Spinal cord (tissue), 10 donors: ENCODE results near the gene CCDC27. TPM values are rescaled to one million over a fixed set of nuclear protein-coding genes. Genes with fewer than 3 reads are reported as not detected.
"Not testable (repeated sequence)": the region's sequence is repeated elsewhere in the genome, so short reads cannot be mapped to it uniquely, and the experiment has no call there.

Experiments used
- DNase-seq, 6 donors: peaks; one replicate each; pipeline versions ENCODE4 v3.0.0 to v3.0.0-alpha.2; 2013 to 2015; ENCODE audit warnings: low spot score in 6 of 6, low read depth in 4 of 6
- H3K27ac ChIP-seq: one replicate; pipeline ENCODE4 v1.5.1; 2013; ENCODE audit warnings: low read depth, low read length, control low read depth
- H3K27me3 ChIP-seq: one replicate; pipeline ENCODE4 v1.6.1; 2013; ENCODE audit warnings: low read length; ENCODE audit not compliant: control insufficient read depth, insufficient read depth
- H3K36me3 ChIP-seq: one replicate; pipeline ENCODE4 v1.6.1; 2013; ENCODE audit warnings: low read length; ENCODE audit not compliant: control insufficient read depth, insufficient read depth
- H3K4me1 ChIP-seq: one replicate; pipeline ENCODE4 v1.6.1; 2013; ENCODE audit warnings: low read length; ENCODE audit not compliant: control insufficient read depth, insufficient read depth
- H3K4me3 ChIP-seq: one replicate; pipeline ENCODE4 v1.5.1; 2013; ENCODE audit warnings: low read depth, low read length, control low read depth
- H3K9me3 ChIP-seq: one replicate; pipeline ENCODE4 v1.6.1; 2013; ENCODE audit warnings: low read length; ENCODE audit not compliant: control insufficient read depth, insufficient read depth
- WGBS: methylation state at CpG from one replicate; pipeline ENCODE4 v1.1.5; 2013; ENCODE audit warnings: missing lambda C conversion rate; ENCODE audit not compliant: insufficient coverage; 5-methylcytosine and 5-hydroxymethylcytosine counted together
- polyA plus RNA-seq, 2 donors: library from polyadenylated mRNA; unstranded; fragments of 120-200 nt; gene quantifications; one replicate each; pipeline ENCODE4 v1.2.1, GENCODE V29; 2013; ENCODE audit not compliant: insufficient read length in 2 of 2
- total RNA-seq, 2 donors: library from RNA; depleted of rRNA in 1 of 2; stranded (reverse); fragments of 120-200 nt in 1 of 2; fragments of >200 nt in 1 of 2; gene quantifications; one replicate each; pipeline versions ENCODE4 v1.2.3 to v1.2.4, GENCODE V29; 2013 to 2014
- donor health status: healthy.

CCDC27 gene
- total and polyA plus RNA-seq, 4 donors: 0.11 to 0.26 TPM; not detected in 2

- H3K4me1 ChIP-seq: peaks cover 10% of the 10 kb centered on the region
- not testable (repeated sequence) for H3K27me3 ChIP-seq, H3K4me3 ChIP-seq, H3K9me3 ChIP-seq, H3K36me3 ChIP-seq, DNase-seq, H3K27ac ChIP-seq
- WGBS: no CpG with 5 or more reads among the region's 3 CpGs
Observed at GRCh38 chr1:3800795-3801194, 48.5 kb downstream of the CCDC27 start.

GRCh38 chr1:3803905-3804626 is 51.8 kb downstream of the CCDC27 start:
- 45% methylated on average over 19 of the region's 19 CpGs for WGBS
- Histone ChIP-seq H3K36me3 (no peaks in the 10 kb centered on the region), H3K4me3 (no peak overlapping the region), H3K27ac (no peak overlapping the region), H3K27me3 (no peaks in the 10 kb centered on the region), H3K4me1 (peaks cover 4% of the 10 kb centered on the region), H3K9me3 (no peaks in the 10 kb centered on the region)
- DNase-seq: no peak

GRCh38 chr1:3804627-3804944 is 52.3 kb downstream of the CCDC27 start:
- not testable (repeated sequence) for H3K4me1 ChIP-seq, H3K9me3 ChIP-seq, H3K27ac ChIP-seq, H3K4me3 ChIP-seq, H3K27me3 ChIP-seq, H3K36me3 ChIP-seq, DNase-seq
- 51% methylated on average over 7 of the region's 7 CpGs for WGBS

- Histone ChIP-seq H3K4me3 (no peak overlapping the region), H3K9me3 (no peaks in the 10 kb centered on the region), H3K27me3 (no peaks in the 10 kb centered on the region), H3K27ac (no peak overlapping the region), H3K36me3 (no peaks in the 10 kb centered on the region), H3K4me1 (peaks cover 4% of the 10 kb centered on the region)
- WGBS: 79% methylated on average over 11 of the region's 11 CpGs
- no peak for DNase-seq
Observed at GRCh38 chr1:3805038-3805437, 52.8 kb downstream of the CCDC27 start.

- Histone ChIP-seq H3K4me1 (no peaks in the 10 kb centered on the region), H3K9me3 (no peaks in the 10 kb centered on the region), H3K27me3 (no peaks in the 10 kb centered on the region), H3K27ac (no peak overlapping the region), H3K36me3 (peaks cover 3% of the 10 kb centered on the region), H3K4me3 (no peak overlapping the region)
- no peak for DNase-seq
- 67% methylated on average over 2 of the region's 5 CpGs for WGBS
Observed at GRCh38 chr1:3807769-3808168, 55.5 kb downstream of the CCDC27 start.

GRCh38 chr1:3809680-3810079 is 57.4 kb downstream of the CCDC27 start:
- Histone ChIP-seq H3K4me1 (no peaks in the 10 kb centered on the region), H3K27ac (no peak overlapping the region), H3K9me3 (no peaks in the 10 kb centered on the region), H3K36me3 (peaks cover 14% of the 10 kb centered on the region), H3K27me3 (no peaks in the 10 kb centered on the region), H3K4me3 (no peak overlapping the region)
- WGBS: 71% methylated on average over 5 of the region's 7 CpGs
- no peak for DNase-seq

- H3K4me1 ChIP-seq, DNase-seq, H3K4me3 ChIP-seq, H3K27me3 ChIP-seq, H3K9me3 ChIP-seq, H3K27ac ChIP-seq: not testable (repeated sequence)
- WGBS: 84% methylated on average over 3 of the region's 9 CpGs
- peaks cover 20% of the 10 kb centered on the region for H3K36me3 ChIP-seq
Observed at GRCh38 chr1:3810149-3810761, 58.0 kb downstream of the CCDC27 start.

- no peaks in the 10 kb centered on the region for H3K27me3 ChIP-seq
- H3K27ac ChIP-seq: no peak overlapping the region
- H3K4me3 ChIP-seq: no peak overlapping the region
- 17% methylated on average over 1 of the region's 2 CpGs for WGBS
- no peaks in the 10 kb centered on the region for H3K4me1 ChIP-seq
- H3K9me3 ChIP-seq: no peaks in the 10 kb centered on the region
- peaks cover 31% of the 10 kb centered on the region for H3K36me3 ChIP-seq
- DNase-seq: no peak
Observed at GRCh38 chr1:3811595-3811911, 59.3 kb downstream of the CCDC27 start.

GRCh38 chr1:3814065-3814464 is 61.8 kb downstream of the CCDC27 start:
- Histone ChIP-seq H3K36me3 (peaks cover 51% of the 10 kb centered on the region), H3K4me1 (no peaks in the 10 kb centered on the region), H3K9me3 (no peaks in the 10 kb centered on the region), H3K27me3 (no peaks in the 10 kb centered on the region), H3K4me3 (no peak overlapping the region), H3K27ac (no peak overlapping the region)
- 80% methylated on average over 1 of the region's 2 CpGs for WGBS
- DNase-seq: no peak

GRCh38 chr1:3814771-3815561 is 62.7 kb downstream of the CCDC27 start:
- WGBS: 90% methylated on average over 42 of the region's 42 CpGs
- DNase-seq: no peak
- H3K36me3 ChIP-seq: peaks cover 60% of the 10 kb centered on the region
- H3K4me3 ChIP-seq: no peak overlapping the region
- no peaks in the 10 kb centered on the region for H3K9me3 ChIP-seq
- no peaks in the 10 kb centered on the region for H3K27me3 ChIP-seq
- no peak overlapping the region for H3K27ac ChIP-seq
- H3K4me1 ChIP-seq: no peaks in the 10 kb centered on the region
